WTC11 (cell line): ENCODE data around the gene STAT6.

Experiments
- CBFB ChIP-seq: sonication (generic); formaldehyde crosslinking; IDR thresholded peaks from 2 replicates; pipeline ENCODE4 v1.8.1; 2022; ENCODE audit warnings: mild to moderate bottlenecking, low read depth, missing genetic modification reagents
- NR2C2 ChIP-seq: sonication (generic); formaldehyde crosslinking; IDR thresholded peaks from 2 replicates; pipeline ENCODE4 v1.8.0; 2022; ENCODE audit warnings: mild to moderate bottlenecking, missing genetic modification reagents
- USF1 ChIP-seq: sonication (generic); formaldehyde crosslinking; IDR thresholded peaks from 2 replicates; pipeline ENCODE4 v1.8.0; 2022; ENCODE audit warnings: mild to moderate bottlenecking, missing genetic modification reagents
- TF ChIP-seq, protein P1 (sequence below): fragments of 200-600 bp; IDR thresholded peaks from 2 replicates; pipeline ENCODE4 v1.8.0; 2022; ENCODE audit warnings: antibody characterized with exemption

DNA sequence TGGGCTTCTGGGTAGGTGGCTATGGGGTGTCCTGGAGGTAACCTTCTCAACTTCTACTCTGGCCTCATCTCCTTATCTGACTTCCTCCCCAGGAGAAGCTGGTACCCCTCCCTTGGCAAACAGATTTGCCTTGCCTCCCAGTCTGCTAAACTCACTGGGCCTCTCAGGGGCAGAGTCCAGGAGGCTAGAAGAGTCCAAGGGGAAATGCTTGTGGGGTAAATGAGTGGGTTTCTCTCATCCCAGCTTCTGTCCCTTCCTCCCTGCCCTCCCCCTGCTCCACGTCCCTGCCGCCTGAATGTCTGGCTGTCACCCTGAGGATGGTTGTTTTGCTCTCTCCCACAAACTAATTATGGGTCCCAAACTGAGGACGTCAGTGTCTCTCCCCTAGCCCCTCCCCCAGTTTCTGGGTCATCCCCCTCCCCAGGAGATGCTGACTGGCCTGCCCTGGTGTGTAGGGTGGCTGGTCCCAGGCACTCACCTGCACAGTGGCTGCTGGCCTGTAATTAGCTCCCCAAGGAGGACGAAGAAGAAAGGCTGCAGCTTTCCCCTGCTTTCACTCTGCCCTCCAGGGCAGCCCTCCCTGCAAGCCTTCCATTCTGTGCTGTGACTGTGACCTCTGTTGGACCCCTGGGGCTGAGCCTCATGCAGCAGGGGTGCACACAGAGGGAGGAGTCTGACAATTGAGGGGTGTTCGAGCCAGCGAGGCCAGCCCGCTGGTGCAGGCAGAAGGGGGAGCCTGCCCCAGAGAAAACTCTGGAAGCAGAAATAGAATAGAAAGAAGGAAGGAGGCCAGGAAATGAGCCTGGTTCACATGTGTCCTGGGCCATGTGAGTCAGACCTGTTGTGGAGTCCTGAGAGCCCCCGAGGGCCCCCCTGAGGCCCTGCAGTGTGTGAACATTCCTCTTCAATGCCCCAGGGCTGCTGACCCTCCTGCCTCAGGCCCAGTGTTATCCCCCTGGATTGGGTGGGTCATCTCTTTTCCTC, 36.1 kb upstream of the STAT6 start, which contains the start of gene LRP1-AS:
- TF ChIP-seq USF1 (no peak), CBFB (CRISPR knock-in tag) (no peak), NR2C2 (CRISPR knock-in tag) (no peak)
- TF ChIP-seq, protein P1, sequence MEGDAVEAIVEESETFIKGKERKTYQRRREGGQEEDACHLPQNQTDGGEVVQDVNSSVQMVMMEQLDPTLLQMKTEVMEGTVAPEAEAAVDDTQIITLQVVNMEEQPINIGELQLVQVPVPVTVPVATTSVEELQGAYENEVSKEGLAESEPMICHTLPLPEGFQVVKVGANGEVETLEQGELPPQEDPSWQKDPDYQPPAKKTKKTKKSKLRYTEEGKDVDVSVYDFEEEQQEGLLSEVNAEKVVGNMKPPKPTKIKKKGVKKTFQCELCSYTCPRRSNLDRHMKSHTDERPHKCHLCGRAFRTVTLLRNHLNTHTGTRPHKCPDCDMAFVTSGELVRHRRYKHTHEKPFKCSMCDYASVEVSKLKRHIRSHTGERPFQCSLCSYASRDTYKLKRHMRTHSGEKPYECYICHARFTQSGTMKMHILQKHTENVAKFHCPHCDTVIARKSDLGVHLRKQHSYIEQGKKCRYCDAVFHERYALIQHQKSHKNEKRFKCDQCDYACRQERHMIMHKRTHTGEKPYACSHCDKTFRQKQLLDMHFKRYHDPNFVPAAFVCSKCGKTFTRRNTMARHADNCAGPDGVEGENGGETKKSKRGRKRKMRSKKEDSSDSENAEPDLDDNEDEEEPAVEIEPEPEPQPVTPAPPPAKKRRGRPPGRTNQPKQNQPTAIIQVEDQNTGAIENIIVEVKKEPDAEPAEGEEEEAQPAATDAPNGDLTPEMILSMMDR, result no peak
